GM18505 (cell line): Measurements from ENCODE around the gene ATP2A1.

Source experiments
- ATAC-seq: cut with Tn5 transposase; IDR thresholded peaks from one replicate; pipeline ENCODE4 v1.9.1; 2021; ENCODE audit not compliant: unreplicated experiment
- POLR2A ChIP-seq: IDR thresholded peaks from 4 replicates; pipeline ENCODE4 v1.6.1; 2011; ENCODE audit warnings: borderline replicate concordance; ENCODE audit not compliant: insufficient read depth, insufficient read length; ENCODE audit errors: extremely low read depth

The ATP2A1 gene

DNA sequence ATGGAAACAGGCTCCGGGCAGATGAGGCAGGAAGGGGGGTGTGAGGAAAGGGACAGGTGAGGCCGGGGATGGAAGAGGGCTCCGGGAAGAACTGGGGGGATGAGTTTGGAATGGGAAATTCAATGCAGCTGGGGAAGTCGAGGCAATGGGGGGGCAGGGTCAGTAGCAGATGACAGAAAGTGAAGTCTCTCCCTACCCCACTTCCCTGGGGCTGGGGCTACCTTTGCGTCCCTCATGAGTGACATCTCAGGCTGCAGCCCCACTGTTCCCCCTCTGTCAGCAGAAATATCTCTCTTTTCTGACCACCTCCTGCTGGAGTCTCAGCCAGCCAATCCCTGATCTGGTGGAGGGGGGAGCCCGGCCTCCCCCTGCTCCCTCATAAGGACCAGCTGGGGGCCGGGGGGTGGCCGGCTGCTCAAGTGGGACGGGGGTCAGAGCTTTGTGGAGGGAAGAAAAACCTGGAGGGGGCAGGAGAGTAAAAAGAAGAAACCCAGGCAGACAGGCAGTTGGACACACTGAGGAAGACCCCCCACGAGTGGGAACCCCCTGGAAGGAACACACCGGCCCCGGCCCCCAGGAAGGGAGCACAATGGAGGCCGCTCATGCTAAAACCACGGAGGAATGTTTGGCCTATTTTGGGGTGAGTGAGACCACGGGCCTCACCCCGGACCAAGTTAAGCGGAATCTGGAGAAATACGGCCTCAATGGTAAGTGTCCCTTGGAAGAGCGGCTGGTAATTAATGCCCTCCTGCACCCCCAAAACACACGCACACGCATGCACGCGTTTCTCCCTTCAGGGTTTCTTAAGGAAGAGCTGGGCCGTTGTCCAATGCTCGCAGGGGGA lies at the start of gene ATP2A1:
ATP2A1 (plus strand) TSS at position 406 of the 844 bp plus-strand sequence; CDS start at position 590, 184 bp downstream.
- no peak for TF ChIP-seq POLR2A
- no peak for ATAC-seq

DNA sequence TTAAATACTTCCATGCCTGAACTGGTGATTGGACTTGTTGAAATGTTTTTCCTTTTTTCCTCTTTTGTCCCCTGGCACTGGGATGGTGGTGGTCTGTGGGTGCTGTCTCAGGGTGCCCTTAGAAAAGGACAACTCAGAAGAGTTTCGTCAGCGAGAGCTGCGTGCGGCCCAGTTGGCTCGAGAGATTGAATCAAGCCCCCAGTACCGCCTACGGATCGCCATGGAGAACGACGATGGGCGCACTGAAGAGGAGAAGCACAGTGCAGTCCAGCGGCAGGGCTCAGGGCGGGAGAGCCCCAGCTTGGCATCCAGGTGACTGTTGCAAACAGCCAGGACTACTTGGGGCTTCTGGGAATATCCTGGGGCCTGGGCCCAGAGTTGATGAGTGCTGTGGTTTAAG lies 48.5 kb upstream of the ATP2A1 start:
- no peak for ATAC-seq
- TF ChIP-seq POLR2A: no peak

DNA sequence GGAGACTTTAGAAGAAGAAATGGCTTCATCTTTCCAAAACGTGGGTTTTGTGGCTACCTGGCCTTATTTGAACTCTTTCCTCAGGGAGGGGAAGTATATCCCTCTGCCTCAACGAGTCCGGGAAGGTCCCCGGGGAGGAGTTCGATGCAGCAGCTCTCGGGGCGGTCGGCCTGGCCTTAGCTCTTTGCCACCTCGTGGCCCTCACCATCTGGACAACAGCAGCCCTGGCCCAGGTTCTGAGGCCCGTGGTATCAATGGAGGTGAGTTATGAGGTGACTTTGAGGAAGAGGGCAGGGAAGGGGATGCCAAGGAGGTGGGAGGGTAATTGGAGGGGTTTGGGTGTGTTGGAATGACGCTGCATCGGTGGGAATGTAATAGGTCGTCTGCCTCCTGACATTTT lies 47.8 kb upstream of the ATP2A1 start:
- no peak for TF ChIP-seq POLR2A
- no peak for ATAC-seq

DNA sequence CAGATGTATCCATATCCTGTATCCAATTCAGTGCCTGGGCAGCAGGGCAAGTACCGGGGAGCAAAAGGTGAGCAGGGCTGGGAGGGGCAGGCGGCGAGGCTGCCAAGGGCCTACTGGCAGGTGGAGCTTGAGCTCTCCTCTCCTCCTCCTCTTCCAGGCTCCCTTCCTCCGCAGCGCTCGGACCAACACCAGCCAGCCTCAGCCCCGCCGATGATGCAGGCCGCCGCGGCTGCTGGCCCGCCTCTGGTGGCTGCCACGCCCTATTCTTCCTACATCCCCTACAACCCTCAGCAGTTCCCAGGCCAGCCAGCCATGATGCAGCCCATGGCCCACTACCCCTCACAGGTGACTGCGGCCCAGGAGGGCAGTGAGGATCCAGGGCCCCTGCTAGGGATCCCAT lies 43.9 kb upstream of the ATP2A1 start:
- ATAC-seq: no peak
- no peak for TF ChIP-seq POLR2A

DNA sequence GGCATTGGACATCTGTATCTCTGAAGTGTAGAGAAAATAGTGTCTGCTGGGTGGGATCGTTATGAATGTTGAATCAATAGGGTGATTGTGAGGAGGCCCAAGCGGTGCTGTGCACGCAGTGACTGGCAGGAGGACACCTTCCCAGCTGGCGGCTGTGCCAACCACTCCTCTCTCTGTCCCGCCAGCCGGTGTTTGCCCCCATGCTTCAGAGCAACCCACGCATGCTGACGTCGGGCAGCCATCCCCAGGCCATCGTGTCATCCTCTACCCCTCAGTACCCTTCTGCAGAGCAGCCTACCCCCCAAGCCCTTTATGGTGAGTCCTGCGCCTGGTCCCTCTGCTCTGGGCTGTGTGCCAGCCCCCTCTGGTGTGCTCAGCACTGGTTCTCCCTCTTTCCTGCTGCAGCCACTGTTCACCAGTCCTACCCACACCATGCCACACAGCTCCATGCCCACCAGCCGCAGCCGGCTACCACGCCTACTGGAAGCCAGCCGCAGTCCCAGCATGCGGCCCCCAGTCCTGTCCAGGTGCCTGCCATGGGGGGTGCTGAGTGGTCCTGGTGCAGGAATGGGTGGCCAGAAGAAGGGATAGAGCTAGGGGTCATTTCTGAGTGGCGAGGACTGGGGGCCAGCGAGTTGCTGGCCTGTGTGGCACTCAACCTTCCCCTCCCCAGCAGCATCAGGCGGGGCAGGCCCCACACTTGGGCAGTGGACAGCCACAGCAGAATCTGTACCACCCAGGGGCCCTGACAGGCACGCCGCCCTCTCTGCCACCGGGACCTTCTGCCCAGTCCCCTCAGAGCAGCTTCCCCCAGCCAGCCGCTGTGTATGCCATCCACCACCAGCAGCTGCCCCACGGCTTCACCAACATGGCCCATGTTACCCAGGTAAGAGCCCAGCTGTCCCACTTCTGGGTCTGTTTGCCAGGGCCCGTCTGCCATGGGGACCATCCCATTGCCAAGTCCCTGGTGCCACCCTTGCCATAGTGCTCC lies 43.1 kb upstream of the ATP2A1 start:
- ATAC-seq: no peak
- TF ChIP-seq POLR2A: no peak

DNA sequence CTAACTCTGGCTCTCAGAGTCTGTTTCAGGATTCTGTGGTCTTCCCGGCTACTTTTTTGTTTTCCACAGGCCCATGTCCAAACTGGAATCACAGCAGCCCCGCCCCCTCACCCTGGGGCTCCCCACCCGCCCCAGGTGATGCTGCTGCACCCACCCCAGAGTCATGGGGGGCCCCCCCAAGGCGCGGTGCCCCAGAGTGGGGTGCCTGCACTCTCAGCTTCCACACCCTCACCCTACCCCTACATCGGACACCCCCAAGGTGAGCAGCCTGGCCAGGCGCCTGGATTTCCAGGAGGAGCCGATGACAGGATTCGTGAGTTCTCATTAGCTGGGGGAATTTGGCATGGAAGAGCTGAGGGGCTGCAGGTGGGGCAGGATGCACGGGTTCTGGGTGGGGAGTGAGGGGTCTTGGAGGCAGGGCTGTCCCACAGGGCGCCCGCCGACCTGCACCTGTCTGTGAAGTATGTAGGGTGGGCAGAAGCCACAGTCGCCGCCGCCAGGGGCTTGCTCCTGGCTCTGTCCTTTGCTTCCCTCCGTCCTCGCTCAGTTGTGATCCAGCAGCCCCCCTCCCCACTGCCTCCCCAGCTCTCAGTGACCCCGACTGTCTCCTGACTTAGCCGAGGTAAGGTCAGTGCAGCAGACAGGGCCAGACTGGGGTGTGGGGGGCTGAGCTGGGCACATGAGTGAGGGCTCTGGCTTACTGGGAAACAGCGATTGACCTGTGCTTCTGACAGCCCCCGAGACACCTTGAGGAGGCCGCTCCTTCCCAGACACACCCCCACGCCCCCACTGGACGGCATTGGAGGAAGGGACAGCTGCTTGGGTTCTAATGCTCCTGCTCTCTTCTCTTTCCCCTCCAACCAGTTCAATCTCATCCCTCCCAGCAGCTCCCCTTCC lies 42.2 kb upstream of the ATP2A1 start:
- peak; percentile 5 for TF ChIP-seq POLR2A
- ATAC-seq: no peak

DNA sequence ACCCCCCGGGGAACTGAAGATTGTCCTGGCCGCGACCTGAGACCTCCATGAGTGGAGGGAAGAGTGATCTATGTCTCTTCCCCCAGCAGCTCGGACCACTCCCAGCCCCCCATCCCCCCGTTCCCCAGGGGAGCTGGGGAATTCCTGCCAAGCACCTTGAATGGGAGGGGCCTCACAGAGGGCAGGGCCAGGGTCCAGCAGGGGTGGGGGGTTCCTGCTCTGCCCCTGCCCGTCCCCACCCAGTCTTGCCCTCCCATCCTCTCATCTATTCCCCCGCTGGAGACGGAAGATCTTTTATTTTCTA lies 41.6 kb upstream of the ATP2A1 start:
- TF ChIP-seq POLR2A: no peak
- no peak for ATAC-seq

DNA sequence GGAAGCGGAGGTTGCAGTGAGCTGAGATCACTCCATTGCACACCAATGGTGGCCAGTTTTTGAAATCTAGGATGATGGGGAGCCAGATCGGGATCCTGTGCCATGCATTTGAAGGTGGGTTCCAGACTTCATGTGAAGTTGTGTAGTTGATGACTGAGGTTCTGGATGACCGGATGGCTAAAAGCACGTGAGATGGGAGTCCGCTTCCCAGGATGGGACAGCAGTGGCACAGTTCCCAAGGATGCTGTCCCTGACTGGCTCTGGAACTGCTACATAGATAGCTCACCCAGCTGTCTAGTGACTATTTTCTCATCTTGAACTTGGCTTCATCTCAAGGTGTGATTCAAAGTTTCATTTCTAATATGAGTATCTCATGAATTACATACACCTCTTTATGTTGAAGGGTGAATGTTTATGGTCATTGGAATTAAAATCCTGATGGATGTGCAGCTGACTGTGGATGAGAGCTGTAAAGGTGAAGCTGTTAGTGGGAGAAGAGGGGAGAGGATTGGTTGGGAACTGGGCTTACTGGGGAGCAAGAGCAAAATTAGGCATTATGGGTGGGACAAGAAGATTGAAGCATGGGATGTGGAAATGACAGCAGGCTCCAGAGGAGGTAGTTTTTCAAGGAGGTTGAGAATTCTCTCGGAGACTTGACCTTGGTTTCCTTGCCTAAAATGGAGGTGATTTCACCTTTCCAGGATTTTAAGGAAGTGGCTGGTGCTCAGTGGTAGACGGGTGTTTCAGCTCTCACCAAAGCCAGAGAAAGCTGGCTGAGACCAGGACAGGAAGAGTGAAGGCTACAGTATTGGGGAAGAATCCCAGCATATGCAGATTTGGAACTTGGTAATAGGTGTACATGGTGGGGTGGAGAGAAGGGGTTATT lies 40.4 kb upstream of the ATP2A1 start:
- no peak for ATAC-seq
- no peak for TF ChIP-seq POLR2A

DNA sequence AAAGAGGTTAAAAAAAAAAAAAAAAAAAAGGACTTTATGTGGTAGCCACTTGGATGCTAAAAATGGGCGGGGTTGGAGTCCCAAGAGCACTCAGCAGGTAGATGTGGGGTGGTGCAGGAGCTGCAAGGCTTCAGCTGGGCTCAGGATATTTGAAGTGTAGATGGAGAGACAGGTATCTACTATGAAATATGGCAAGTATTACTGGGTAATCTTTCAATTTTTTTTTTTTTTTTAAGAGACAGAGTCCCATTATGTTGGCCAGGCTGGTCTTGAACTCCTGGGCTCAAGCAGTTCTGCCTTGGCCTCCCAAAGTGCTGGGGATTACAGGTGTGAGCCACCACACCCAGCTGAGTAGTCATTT lies 39.8 kb upstream of the ATP2A1 start:
- no peak for TF ChIP-seq POLR2A
- no peak for ATAC-seq

DNA sequence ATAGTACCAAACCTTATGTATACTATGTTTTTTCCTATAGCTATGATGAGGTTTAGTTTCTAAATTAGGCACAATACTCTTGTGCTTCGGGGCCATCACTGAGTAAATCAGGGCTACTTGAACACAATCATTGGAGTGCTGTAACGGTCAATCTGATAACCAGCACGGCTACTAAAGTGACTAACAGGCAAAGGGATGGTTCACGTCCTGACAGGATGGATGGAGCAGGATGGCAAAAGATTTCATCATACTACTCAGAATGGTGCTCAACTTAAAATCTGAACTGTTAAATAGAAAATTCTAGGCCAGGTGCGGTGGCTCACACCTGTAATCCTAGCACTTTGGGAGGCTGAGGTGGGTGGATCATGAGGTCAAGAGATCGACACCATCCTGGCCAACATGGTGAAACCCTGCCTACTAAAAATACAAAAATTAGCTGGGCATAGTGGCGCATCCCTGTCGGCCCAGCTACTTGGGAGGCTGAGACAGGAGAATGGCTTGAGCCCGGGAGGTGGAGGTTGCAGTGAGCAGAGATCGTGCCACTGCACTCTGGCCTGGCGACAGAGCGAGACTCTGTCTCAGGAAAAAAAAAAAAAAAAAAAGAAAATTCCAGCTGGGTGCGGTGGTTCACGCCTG lies 39.2 kb upstream of the ATP2A1 start:
- no peak for ATAC-seq
- TF ChIP-seq POLR2A: no peak

DNA sequence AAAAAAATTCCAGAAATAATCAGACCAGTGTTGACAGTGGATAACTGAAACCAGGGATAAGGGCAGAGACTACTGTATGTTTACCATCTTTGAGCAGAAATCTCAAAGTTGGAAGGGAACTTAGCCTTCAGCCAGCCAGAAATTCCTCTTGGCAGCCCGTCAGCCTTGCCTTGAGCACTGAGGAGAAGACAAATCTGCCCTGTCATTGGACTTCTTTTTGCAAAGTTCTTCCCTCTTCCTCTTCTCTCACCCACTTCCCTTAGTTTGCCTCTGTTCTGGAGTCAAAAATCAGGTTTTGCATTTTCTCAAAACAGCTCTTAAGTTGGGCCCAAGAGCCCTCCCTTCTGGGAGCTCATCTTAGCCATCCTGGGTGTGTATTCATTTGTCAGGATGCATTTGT lies 38.4 kb upstream of the ATP2A1 start:
- no peak for ATAC-seq
- no peak for TF ChIP-seq POLR2A

DNA sequence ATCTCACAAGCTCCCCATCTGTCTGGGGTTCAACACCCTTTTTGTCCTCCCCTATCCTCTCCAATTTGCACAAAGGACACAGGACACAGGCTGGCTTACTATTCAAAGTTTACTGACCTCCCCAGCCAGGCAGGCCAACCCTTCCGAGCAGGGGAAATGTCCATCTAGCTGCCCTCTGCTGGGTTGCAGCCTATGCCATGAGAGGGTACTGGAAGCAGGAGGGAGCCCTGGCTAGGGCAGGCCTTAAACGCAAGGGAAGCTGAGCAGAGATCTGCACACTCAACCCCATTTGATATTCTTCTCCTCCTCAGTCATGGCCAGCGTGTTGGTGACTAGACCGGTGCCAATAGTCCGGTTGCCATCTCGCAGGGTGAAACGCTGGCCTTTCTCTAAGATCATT lies 35.6 kb upstream of the ATP2A1 start:
- ATAC-seq: no peak
- TF ChIP-seq POLR2A: no peak

DNA sequence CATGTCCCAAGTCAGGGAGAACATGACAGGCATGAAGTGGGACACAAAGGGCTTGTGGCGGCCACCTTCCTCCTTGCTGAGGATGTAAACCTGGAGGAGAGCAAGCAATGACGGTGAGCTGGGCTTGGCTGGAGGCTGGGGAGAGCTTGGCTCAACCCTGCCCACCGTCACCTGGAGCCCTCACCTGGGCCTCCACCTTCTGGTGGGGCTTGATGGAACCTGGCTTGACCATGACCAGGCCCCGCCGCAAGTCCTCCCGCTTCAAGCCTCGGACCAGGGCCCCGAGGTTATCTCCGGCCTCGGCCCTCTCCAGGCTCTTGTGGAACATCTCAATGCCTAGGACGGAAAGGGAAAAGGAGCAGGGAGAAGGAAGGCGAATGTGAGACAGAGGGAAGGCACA lies 34.5 kb upstream of the ATP2A1 start:
- no peak for ATAC-seq
- TF ChIP-seq POLR2A: no peak
